Measurements from ENCODE around the gene ZNF366.
A peak's percentile ranks its signal among the peaks of the same experiment; 100 is the strongest.
"Not testable (repeated sequence)": the region's sequence is repeated elsewhere in the genome, so short reads cannot be mapped to it uniquely, and the experiment has no call there.

Gene ZNF366

DNA sequence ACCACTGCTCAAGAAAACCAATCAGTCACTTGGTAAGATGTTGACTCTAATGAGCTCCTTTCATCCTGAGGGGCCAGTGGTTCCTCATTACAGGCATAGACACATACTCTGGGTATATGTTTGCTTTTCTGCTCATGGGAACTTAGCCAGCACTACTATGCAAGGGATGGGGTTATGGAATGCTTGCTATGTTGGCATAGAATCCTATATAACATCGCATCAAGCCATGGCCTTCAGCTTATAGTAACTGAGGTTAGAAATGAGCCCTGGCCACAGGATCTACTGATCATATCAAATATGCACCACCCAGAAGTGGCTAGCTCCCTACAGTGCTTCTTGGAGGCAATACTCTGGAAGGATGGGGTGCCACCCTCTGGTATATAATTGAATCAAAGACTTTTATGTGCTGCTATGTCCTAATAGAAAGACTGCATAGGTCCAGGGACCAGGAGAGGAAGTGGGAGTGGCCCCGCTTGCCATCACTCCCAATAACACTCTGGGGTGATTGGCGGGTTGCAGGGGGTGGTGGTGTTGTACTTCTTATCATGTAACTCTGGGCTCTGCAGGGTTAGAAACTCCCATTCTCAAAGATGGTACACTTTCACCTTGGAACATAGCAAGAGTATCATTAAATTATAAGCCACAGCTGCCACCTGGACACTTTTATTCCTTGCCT, 70.3 kb downstream of the ZNF366 start:
- DNase-seq, result no peak

DNA sequence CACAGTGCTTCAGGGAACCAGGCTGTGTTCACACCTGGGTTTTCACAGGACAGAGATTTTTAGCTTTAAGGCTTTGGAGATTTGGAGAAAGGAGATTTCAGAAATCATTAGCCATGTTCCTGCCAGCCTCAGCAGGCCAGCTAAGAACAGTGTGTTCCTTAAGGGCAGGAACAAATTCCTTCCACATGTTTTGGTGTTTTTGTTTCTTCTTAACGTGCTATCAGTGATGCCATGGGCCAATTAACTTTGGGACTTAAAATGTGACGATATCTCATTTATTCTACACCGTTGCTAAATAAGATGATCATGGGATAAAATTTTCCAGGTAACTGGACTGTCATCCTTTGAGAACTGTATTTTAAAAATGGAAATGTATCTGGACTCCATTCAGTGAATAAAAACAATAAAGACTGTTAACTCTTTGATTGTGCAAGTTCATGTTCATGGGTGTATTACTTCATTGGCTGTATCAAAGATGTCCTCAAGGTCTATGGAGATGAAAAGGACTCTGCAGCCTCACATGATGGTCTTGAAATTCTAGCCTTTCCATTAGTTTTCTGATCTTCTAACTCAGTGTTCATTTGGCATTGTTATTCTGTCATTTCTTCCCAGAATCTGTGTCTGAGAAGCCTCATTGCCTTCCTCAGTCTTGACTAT, 72.3 kb downstream of the ZNF366 start:
- DNase-seq, result no peak

DNA sequence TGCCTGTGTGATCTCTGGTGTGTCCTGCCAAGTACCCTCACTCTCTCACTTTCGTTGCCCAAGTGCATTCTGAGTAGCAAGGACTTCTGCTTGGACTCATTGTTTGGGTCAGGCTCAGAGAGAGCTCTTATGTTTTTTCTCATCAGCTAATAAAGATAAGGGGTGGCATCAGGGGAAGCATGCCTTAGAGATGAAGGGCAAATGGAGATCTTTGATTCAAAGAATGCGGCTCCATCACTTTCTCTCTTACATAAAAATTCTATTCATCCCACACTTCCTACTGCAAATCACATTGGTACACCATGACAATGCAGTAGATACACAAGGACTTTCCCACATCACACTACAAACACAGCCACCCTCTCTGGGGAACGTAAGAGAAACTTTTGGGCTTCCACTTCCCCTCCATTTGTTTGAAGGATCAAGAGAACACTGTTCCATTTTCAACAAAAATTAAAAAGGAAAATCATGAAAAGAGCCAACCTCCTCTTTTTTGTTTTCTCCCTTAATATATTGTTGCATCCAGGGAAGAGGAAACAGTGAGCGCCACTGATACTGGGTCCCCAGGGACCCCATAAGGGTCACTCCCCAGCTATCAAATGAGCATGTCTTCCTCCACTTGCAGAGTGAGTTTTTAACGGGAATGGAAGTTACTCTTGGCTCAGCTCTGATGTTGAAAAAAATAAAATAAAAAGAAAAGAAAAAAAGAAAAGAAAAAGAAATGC, 73.0 kb downstream of the ZNF366 start:
- DNase-seq, result no peak

GRCh38 chr5:72433522-72433921, 73.7 kb downstream of the ZNF366 start:
- DNase-seq, result no peak

- no peak for DNase-seq
Measured at GRCh38 chr5:72428669-72429068, 78.5 kb downstream of the ZNF366 start.

GRCh38 chr5:72427488-72428437, 79.4 kb downstream of the ZNF366 start:
- no peak for DNase-seq

DNA sequence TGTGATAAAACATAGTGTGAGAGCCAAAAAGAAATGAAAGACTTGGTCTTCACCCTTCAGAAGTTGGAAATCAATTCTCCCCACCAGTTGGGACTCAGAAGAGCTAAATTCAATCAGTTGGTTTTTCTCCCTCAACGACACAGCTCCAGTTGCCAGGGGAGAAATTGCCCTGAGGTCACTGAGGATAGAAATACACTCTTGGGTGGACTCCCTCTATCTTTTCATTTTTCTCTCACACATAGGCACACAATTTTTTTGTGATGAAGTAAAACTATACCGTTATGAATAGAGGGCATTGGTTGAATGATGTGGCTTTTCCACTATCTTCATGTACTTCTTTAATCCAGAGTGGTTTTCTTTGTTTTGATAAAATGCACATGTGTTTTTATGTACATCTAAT, 80.2 kb downstream of the ZNF366 start:
- no peak for DNase-seq

GRCh38 chr5:72426019-72426418, 81.2 kb downstream of the ZNF366 start:
- DNase-seq, result no peak

- DNase-seq, result no peak
Measured at GRCh38 chr5:72418271-72418670, 88.9 kb downstream of the ZNF366 start.

DNA sequence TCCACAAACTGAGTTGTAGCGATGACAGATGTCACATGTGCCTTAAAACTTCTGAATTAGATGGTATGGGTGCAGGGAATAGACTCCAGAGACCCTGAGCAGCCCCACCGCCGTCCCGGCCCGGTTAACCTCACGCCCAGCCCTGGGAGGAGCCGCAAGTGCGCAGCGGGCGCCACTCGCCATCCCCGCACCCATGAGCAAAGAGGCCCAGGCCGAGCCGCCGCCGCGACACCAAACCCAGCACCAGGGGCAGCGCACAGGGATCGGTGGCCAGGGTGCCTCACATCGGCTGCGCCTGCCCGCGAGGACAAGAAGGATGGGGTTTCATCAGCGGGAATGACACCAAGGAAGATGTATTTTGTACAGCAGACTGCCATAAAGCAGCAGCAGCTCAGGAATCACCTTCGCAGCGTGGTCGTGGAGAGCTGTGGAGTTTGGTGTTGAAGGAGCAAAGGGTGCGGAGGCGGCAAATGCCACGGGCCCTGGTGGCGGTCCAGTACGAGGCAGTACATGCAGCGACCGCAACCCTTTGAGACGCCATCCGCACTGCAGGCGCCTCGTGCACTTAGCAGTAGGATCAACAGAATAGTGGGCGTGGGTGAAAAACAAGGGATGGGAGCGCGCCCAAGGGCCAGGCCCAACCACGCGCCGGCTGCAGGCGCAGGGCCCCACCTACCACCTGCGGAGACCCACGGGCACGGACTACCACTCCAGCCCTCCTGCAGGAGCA, 89.7 kb downstream of the ZNF366 start:
- DNase-seq, result no peak

GRCh38 chr5:72415616-72416325, 91.4 kb downstream of the ZNF366 start:
- DNase-seq, result no peak

DNA sequence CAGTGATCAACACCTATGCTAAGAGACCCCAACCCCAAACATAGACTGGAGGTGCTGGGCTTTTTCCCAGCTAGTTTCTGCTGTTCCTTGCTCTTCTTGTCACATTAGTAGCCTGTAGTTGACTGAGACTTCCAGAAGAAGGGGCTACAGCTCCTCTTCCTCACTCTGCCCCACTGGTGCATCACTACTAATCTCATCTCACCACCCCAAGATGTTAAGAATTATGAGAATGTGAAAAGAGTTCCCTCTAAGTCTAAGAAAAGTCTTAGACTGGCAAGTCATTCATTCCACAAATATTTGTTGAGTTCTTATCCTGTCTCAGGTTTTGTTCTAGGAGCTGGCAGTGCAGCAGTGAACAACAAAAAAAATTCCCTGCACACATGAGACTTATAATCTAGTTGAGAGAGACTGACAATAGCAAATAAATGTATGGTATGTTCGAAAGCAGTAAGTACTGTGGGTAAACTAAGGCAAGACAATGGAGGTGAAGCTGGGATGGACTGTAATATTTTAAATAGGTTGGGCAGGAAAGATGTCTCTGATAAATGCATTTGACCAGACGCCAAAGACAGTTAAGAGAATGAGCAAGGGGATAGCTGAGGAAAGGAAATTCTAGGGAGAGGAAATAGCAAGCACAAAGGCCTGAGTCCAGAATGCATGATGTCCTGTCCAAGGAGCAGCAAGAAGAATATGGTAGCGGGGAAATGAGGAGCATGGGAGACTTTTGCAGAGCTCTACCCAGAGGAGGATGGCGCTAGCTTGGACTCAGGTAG, 94.7 kb downstream of the ZNF366 start:
- peak in 1 of 2 experiments; percentile 12 for DNase-seq

DNA sequence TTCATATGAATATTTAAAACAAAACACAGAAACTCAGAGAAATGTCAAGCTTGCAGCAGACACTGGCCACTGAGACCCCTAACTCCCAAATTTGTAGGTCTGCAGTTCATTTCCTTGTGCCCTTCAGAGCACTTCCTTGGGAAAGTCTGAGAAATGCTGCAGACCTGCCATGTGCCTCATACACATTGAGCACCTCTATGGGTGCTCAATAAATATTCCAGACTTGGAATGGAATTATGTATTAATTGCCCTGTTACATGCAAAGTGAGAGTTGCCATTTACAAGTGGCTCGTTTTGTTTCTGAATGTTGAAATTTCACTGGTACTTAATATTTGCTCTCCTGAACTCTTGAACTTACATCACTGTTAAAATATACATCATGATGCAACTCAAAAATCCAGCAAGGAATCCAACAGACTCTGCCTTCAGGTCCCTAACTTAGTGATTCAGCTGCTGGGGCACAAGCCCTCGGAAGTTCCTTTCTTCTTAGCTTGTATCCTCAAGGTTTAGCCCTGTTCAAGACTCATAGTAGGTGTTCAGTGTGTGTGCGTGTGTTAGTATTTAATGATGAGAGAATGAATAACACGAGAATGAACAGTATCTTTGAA, 96.4 kb downstream of the ZNF366 start:
- DNase-seq, result no peak

DNA sequence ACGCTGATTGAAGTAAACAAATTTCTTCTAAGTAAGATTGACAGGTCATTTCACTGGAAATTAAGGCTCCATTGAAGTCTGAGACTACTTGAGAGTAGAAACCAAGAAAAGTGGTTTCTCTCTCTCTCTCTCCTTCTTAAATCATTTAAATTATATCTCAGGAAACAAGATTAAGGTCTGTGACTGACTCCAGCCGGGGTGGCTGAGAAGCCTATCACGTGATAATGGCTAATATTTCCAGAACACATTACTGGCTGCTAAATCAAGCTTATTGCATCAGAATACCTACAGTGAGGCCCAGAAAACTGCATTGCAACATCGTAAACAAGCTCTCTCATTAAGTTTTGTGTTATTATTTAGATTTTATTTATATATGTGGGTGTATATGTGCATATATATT, 98.6 kb downstream of the ZNF366 start:
- DNase-seq, result no peak

DNA sequence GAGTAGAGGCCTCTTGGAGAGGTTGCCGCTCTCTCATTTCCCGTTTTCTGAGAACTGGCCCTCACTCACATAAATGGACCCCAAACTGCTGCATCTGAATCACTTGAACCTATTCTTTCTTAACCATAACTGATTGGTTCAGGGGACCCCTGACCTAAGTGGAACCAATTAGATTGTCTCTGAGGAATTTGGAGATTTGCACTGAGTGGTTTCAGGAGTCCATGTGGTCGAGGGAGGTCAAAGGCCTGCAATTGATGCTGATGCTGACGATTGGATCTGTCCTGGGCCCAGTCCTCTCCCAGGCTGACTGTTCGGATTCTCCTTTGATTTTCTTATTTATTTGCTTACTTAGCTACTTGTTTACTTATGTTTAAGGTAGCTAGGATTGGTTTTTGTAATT, 99.1 kb downstream of the ZNF366 start:
- no peak for DNase-seq

- no peak for DNase-seq
Measured at GRCh38 chr5:72407541-72407940, 99.7 kb downstream of the ZNF366 start.

DNA sequence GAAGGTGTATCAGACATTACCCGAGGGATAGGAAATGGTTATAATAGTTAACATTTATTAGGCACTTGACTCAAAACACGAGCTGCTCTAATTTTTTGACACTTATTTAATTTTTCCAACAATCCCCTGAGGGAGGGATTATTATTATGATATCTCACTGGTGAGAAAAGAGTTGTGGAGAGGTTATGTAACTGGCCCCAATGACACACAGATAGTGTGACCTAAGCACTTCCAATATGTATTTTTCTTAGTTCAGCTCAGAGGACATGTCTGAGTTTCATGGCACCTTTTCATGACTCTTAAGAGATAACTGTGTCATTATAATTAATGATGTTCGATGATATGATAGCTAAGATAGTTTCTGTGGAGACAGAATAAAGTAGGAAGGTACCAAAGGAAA, 100.1 kb downstream of the ZNF366 start:
- DNase-seq, result no peak

DNA sequence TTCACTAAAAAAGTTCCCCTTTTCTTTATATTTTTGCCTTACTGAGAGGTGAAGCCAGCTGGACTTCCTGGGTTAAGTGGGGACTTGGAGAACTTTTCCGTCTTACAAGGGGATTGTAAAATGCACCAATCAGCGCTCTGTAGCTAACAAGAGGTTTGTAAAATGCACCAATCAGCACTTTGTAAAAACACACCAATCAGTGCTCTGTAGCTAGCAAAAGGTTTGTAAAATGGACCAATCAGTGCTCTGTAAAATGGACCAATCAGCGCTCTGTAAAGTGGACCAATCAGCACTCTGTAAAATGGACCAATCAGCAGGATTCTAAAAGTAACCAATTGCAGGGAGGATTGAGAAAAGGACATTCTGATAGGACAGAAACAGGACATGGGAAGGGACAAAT, 102.4 kb downstream of the ZNF366 start:
- DNase-seq, result not testable (repeated sequence)

- no peak for DNase-seq
Measured at GRCh38 chr5:72402959-72403628, 104.1 kb downstream of the ZNF366 start.

DNA sequence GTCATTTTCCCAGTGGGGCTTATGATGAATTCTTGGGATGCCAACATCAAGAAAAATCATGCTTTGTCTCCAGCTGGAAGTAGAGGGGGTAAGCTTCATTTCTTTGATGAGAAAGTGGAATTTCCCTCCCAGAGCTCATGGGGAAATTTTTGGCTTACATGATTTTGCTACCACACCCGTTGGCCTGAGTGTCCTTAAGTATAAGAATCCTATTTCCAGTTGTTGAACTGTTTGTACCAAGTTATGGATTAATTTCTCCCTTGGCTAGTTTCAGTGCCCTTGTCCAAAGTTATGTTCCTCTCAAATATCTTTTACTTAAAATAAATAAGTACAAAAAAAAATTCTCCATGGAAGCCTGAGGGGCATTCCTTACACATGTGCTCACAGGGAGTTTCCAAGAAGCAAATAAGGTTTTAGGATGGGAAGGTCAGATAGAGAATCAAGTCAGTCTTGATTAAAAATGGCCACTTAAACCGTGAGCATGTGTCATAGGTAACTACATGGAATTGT, 104.8 kb downstream of the ZNF366 start:
- no peak for DNase-seq

All from SW 1271 (cell line).